Dendritic cell treated with granulocyte-macrophage colony-stimulating factor and Interleukin-4, amounts not matched to agents 40 ng/mL and 50 ng/mL, for 4 days (primary cell): ENCODE measurements around the gene RALGAPA2.

ENCODE experiments used
- H3K27ac Mint-ChIP-seq: one replicate; pipeline ENCODE4 v1.8.0; 2022; ENCODE audit warnings: mild to moderate bottlenecking, mixed read lengths
- H3K27me3 Mint-ChIP-seq: one replicate; pipeline ENCODE4 v1.8.0; 2022; ENCODE audit warnings: mild to moderate bottlenecking, mixed read lengths
- H3K36me3 Mint-ChIP-seq: one replicate; pipeline ENCODE4 v1.8.0; 2022; ENCODE audit warnings: low read depth, mixed read lengths
- H3K4me1 Mint-ChIP-seq: one replicate; pipeline ENCODE4 v1.8.0; 2022; ENCODE audit warnings: low read depth, mixed read lengths
- H3K4me3 Mint-ChIP-seq: one replicate; pipeline ENCODE4 v1.8.0; 2022; ENCODE audit warnings: mild to moderate bottlenecking, moderate library complexity, mixed read lengths
- H3K9me3 Mint-ChIP-seq: one replicate; pipeline ENCODE4 v1.8.0; 2022; ENCODE audit warnings: mixed read lengths
- intact Hi-C: fragments of 100-400 bp; cut with micrococcal nuclease; formaldehyde crosslinking; loops from one replicate; pipeline ENCODE4 v1.15.0; 2022

Gene RALGAPA2

DNA sequence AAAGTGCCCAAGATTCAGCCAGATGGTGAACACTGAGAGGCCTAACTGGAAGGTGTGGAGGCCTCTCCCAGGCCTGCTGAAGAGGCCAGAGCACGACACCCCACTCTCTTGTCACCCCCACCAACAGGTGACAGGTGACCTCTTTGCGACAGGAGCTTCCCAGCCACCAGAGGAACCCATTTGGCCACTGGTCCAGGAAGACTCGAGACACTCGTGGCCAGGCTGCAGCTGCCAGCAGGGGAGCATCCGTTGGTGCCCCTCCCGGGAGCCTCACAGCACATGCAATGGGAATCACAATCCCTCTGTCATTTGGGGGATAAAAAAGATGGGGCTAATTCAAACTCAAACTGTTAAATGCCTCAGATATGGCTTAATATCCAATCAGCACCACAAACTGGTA is 181.2 kb downstream of the RALGAPA2 start:
- Mint-ChIP-seq H3K36me3 (peaks cover 37% of the 10 kb centered on the region), H3K27me3 (no peaks in the 10 kb centered on the region), H3K4me1 (no peaks in the 10 kb centered on the region), H3K27ac (no peak overlapping the region), H3K9me3 (no peaks in the 10 kb centered on the region), H3K4me3 (no peak overlapping the region)
- intact Hi-C loops: no loop called here

GRCh38 chr20:20530428-20531151 is 181.9 kb downstream of the RALGAPA2 start:
- no peaks in the 10 kb centered on the region for H3K4me1 Mint-ChIP-seq
- H3K4me3 Mint-ChIP-seq: no peak overlapping the region
- H3K27me3 Mint-ChIP-seq: no peaks in the 10 kb centered on the region
- peaks cover 35% of the 10 kb centered on the region for H3K36me3 Mint-ChIP-seq
- intact Hi-C loops: no loop called here
- no peak overlapping the region for H3K27ac Mint-ChIP-seq
- no peaks in the 10 kb centered on the region for H3K9me3 Mint-ChIP-seq

DNA sequence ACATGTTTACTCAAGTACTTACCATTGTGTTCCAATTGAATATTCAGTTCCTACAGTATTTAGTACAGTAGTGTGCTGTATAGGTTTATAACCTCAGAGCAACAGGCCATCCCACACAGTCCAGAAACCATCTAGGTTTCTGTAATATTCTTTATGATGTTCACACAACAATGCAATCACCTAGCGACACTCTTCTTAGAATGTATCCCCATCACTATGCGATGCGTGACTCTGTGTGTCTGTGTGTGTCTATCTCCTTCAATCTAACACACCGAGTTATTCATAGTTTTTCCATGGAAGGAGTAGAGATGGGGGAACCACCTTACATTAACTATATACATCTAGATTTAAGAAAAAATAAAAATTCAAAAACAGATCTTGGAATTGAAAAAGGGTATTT is 182.8 kb downstream of the RALGAPA2 start:
- Mint-ChIP-seq H3K36me3 (peaks cover 40% of the 10 kb centered on the region), H3K4me1 (no peaks in the 10 kb centered on the region), H3K9me3 (no peaks in the 10 kb centered on the region), H3K27ac (no peak overlapping the region), H3K27me3 (no peaks in the 10 kb centered on the region), H3K4me3 (no peak overlapping the region)
- intact Hi-C loops: no loop called here

- no peak overlapping the region for H3K27ac Mint-ChIP-seq
- H3K4me3 Mint-ChIP-seq: no peak overlapping the region
- H3K36me3 Mint-ChIP-seq: peaks cover 45% of the 10 kb centered on the region
- intact Hi-C loops: no loop called here
- H3K9me3 Mint-ChIP-seq: no peaks in the 10 kb centered on the region
- H3K27me3 Mint-ChIP-seq: no peaks in the 10 kb centered on the region
- H3K4me1 Mint-ChIP-seq: no peaks in the 10 kb centered on the region
Observed at GRCh38 chr20:20528861-20529260, 183.6 kb downstream of the RALGAPA2 start.

GRCh38 chr20:20527661-20528060 is 184.8 kb downstream of the RALGAPA2 start:
- Mint-ChIP-seq H3K27me3 (no peaks in the 10 kb centered on the region), H3K27ac (no peak overlapping the region), H3K36me3 (peaks cover 46% of the 10 kb centered on the region), H3K4me1 (no peaks in the 10 kb centered on the region), H3K9me3 (no peaks in the 10 kb centered on the region), H3K4me3 (no peak overlapping the region)
- intact Hi-C loops: no loop called here

DNA sequence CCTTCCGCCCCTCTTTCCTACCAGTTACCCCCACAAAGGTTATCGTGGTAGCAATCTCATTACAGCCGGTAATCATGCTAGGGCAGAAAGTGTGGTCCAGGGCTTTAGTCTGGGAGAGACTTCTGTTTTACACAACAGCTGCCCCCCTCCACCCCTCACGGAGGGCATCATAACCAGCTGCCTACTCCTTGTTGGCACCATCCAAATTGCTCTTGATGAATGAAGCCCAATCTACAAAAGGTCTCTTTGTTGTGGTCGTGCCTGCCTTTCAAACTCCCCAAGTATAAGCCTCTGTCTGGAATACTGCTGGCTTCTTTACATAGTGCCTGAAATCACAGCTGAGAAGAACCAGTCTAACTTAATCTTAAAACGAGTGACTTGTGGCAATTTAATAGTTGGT is 186.7 kb downstream of the RALGAPA2 start:
- no peaks in the 10 kb centered on the region for H3K9me3 Mint-ChIP-seq
- intact Hi-C loops: no loop called here
- no peak overlapping the region for H3K27ac Mint-ChIP-seq
- H3K36me3 Mint-ChIP-seq: peaks cover 46% of the 10 kb centered on the region
- H3K4me1 Mint-ChIP-seq: no peaks in the 10 kb centered on the region
- H3K27me3 Mint-ChIP-seq: no peaks in the 10 kb centered on the region
- H3K4me3 Mint-ChIP-seq: no peak overlapping the region

DNA sequence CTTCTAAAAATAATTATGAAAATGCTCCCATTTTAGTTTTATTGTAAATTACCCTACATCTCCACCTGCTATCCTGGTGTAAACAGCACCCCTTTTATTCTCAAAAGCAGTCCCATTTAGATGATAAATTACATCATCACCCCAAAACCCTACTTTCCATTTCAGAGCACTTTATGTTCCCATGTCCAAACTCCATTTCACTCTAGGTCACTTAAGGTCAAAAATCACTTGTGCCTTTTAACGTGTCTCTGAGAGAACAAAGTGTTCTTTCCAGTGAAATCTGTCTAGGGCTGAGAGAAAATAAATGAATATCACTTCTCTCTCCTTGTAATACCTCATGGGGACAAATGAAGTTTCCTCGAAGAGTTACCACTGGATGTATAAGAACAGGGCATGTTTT is 187.2 kb downstream of the RALGAPA2 start:
- no peak overlapping the region for H3K27ac Mint-ChIP-seq
- H3K27me3 Mint-ChIP-seq: no peaks in the 10 kb centered on the region
- no peak overlapping the region for H3K4me3 Mint-ChIP-seq
- H3K4me1 Mint-ChIP-seq: no peaks in the 10 kb centered on the region
- peaks cover 47% of the 10 kb centered on the region for H3K36me3 Mint-ChIP-seq
- intact Hi-C loops: no loop called here
- no peaks in the 10 kb centered on the region for H3K9me3 Mint-ChIP-seq

GRCh38 chr20:20524756-20525155 is 187.7 kb downstream of the RALGAPA2 start:
- peaks cover 48% of the 10 kb centered on the region for H3K36me3 Mint-ChIP-seq
- intact Hi-C loops: no loop called here
- H3K4me3 Mint-ChIP-seq: no peak overlapping the region
- no peak overlapping the region for H3K27ac Mint-ChIP-seq
- no peaks in the 10 kb centered on the region for H3K4me1 Mint-ChIP-seq
- H3K9me3 Mint-ChIP-seq: no peaks in the 10 kb centered on the region
- H3K27me3 Mint-ChIP-seq: no peaks in the 10 kb centered on the region

GRCh38 chr20:20521736-20522135 is 190.7 kb downstream of the RALGAPA2 start:
- H3K4me3 Mint-ChIP-seq: no peak overlapping the region
- H3K27ac Mint-ChIP-seq: no peak overlapping the region
- H3K9me3 Mint-ChIP-seq: no peaks in the 10 kb centered on the region
- no peaks in the 10 kb centered on the region for H3K4me1 Mint-ChIP-seq
- H3K27me3 Mint-ChIP-seq: no peaks in the 10 kb centered on the region
- intact Hi-C loops: no loop called here
- H3K36me3 Mint-ChIP-seq: peaks cover 53% of the 10 kb centered on the region

GRCh38 chr20:20520776-20521175 is 191.7 kb downstream of the RALGAPA2 start:
- H3K36me3 Mint-ChIP-seq: peaks cover 62% of the 10 kb centered on the region
- intact Hi-C loops: no loop called here
- H3K9me3 Mint-ChIP-seq: no peaks in the 10 kb centered on the region
- no peaks in the 10 kb centered on the region for H3K27me3 Mint-ChIP-seq
- H3K27ac Mint-ChIP-seq: no peak overlapping the region
- no peak overlapping the region for H3K4me3 Mint-ChIP-seq
- no peaks in the 10 kb centered on the region for H3K4me1 Mint-ChIP-seq

GRCh38 chr20:20519269-20519668 is 193.2 kb downstream of the RALGAPA2 start:
- intact Hi-C loops: no loop called here
- Mint-ChIP-seq H3K27ac (no peak overlapping the region), H3K36me3 (peaks cover 69% of the 10 kb centered on the region), H3K27me3 (no peaks in the 10 kb centered on the region), H3K9me3 (peaks cover 13% of the 10 kb centered on the region), H3K4me1 (no peaks in the 10 kb centered on the region), H3K4me3 (no peak overlapping the region)

DNA sequence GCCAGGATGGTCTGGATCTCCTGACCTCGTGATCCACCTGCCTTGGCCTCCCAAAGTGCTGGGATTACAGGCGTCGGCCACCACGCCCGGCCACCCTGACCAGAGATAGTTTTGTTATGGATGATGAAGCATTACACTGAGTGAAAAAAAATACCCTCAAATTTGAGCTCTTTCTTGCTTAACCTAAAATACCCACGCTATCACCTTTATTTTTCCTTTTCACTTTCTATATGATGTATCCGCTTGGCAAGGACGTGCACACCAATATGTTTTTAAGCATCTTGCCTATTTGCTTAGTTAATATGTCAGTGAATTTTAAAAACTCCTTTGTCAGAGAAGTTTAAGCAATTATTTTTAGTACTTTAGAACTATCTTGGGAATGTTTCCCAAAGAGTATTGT is 194.2 kb downstream of the RALGAPA2 start:
- Mint-ChIP-seq H3K4me3 (no peak overlapping the region), H3K27ac (no peak overlapping the region), H3K4me1 (no peaks in the 10 kb centered on the region), H3K36me3 (peaks cover 74% of the 10 kb centered on the region), H3K27me3 (no peaks in the 10 kb centered on the region), H3K9me3 (peaks cover 19% of the 10 kb centered on the region)
- intact Hi-C loops: no loop called here

GRCh38 chr20:20517296-20517695 is 195.1 kb downstream of the RALGAPA2 start:
- Mint-ChIP-seq H3K27ac (no peak overlapping the region), H3K9me3 (peaks cover 19% of the 10 kb centered on the region), H3K36me3 (peaks cover 84% of the 10 kb centered on the region), H3K27me3 (no peaks in the 10 kb centered on the region), H3K4me3 (no peak overlapping the region), H3K4me1 (no peaks in the 10 kb centered on the region)
- intact Hi-C loops: no loop called here

GRCh38 chr20:20513720-20514119 is 198.7 kb downstream of the RALGAPA2 start:
- Mint-ChIP-seq H3K4me3 (no peak overlapping the region), H3K27me3 (no peaks in the 10 kb centered on the region), H3K36me3 (peaks cover 94% of the 10 kb centered on the region), H3K27ac (no peak overlapping the region), H3K4me1 (no peaks in the 10 kb centered on the region), H3K9me3 (peaks cover 19% of the 10 kb centered on the region)
- intact Hi-C loops: no loop called here

- Mint-ChIP-seq H3K4me3 (no peak overlapping the region), H3K36me3 (peaks cover 67% of the 10 kb centered on the region), H3K4me1 (no peaks in the 10 kb centered on the region), H3K9me3 (no peaks in the 10 kb centered on the region), H3K27me3 (no peaks in the 10 kb centered on the region), H3K27ac (no peak overlapping the region)
- intact Hi-C loops: no loop called here
Observed at GRCh38 chr20:20505554-20505953, 206.9 kb downstream of the RALGAPA2 start.
